ENCODE data around the gene CYP26A1.

Gene CYP26A1

DNA sequence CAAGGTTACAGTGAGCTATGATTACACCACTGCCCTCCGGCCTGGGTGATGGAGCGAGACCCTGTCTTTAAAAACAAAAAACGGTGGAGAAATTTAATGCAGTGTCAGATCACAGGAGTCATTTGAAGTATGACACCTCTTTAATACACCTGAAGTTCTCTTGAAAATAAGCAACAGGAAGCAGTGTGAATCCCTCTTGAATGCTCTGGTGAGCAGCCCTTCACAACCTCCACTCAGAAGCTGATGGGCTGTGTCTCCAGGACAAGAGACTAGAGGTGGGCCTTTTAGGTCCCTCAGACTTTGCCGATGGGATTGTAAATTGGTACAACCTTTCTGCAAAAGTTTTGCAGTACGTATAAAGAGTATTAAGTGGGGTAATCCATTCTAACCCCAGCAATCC lies 50.1 kb downstream of the CYP26A1 start:
- no peak for DNase-seq (ENCODE audit: low spot score)

DNA sequence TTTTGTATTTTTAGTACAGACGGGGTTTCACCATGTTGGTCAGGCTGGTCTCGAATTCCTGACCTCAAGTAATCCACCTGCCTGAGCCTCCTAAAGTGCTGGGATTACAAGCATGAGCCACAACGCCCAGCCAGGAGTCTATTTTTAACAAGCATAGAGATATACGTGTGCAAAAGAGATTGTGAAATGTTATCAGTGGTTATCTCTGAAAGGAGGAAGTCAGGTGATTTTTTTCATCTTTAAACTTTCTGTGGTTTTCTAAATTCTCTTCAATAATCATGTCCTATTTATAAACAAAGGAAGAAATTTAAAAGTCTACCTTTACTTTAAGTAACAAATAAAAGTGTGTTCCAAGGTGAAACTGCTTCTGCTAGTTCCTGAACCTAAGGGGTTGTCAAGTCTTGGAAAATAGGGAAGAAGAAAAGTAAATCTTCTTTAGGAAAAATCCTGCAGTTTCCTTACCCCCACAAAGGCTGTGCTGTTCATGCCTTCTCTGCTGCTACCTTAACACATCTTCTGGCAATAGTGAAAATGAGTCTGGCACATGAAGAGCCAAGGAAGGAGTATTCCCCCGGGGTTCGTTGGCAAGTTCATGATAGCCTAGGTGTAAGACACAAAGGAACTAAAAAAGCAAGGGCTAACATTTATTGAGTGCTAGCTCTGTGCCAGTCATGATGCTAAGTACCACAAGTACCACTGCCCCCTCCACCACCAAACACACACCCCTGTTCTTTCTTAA lies 51.1 kb downstream of the CYP26A1 start:
- no peak for DNase-seq (ENCODE audit: low spot score)

DNA sequence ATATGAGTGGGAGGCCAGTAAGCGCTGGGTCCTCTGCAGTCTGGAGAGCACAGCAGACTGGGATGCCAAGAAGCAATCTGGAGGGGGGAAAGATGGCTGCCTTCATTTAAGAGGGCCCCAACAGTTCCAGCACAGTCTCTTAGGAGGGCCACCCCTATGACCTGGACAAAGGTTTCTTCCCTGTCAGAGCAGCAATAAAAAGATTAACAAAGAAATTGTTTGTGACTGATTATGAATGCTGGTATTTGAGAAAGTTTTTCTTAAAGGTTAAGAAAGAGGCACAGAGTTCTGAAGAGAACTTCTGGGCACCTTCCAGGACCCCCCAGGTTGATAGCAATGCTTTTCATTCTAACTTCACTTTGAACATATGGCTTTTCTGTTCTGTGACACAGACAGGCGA lies 52.3 kb downstream of the CYP26A1 start:
- no peak for DNase-seq (ENCODE audit: low spot score)

- DNase-seq (ENCODE audit: low spot score): no peak
These were observed 52.9 kb downstream of the CYP26A1 start for GRCh38 chr10:93126483-93127052.
